HUES64 (cell line): ENCODE measurements around the gene CLK2. TPM values are rescaled to one million over a fixed set of nuclear protein-coding genes. Genes with fewer than 3 reads are reported as not detected.

Source experiments
- H3K27ac ChIP-seq: 2 replicates; pipeline ENCODE4 v1.7.0; 2013; ENCODE audit warnings: low read depth, low read length, inconsistent platforms
- H3K27me3 ChIP-seq: 2 replicates; pipeline ENCODE4 v1.6.1; 2013; ENCODE audit warnings: mild to moderate bottlenecking, low read length; ENCODE audit not compliant: insufficient read depth
- H3K36me3 ChIP-seq: 2 replicates; pipeline ENCODE4 v1.6.1; 2013; ENCODE audit warnings: mild to moderate bottlenecking, low read length; ENCODE audit not compliant: insufficient read depth
- H3K4me1 ChIP-seq: 2 replicates; pipeline ENCODE4 v1.6.1; 2013; ENCODE audit warnings: mild to moderate bottlenecking, low read length, moderate library complexity; ENCODE audit not compliant: insufficient read depth
- H3K4me3 ChIP-seq: 2 replicates; pipeline ENCODE4 v1.5.1; 2013; ENCODE audit warnings: mild to moderate bottlenecking, low read length, moderate library complexity
- H3K9ac ChIP-seq: 2 replicates; pipeline ENCODE4 v1.6.1; 2013; ENCODE audit warnings: mild to moderate bottlenecking, low read depth, low read length
- H3K9me3 ChIP-seq: 2 replicates; pipeline ENCODE4 v1.6.1; 2013; ENCODE audit warnings: low read depth, low read length; ENCODE audit not compliant: insufficient read depth
- WGBS: fragments of 150-250, 120-280 bp; methylation state at CpG from one replicate; pipeline ENCODE4 v1.1.7; 2013; ENCODE audit warnings: missing lambda C conversion rate; 5-methylcytosine and 5-hydroxymethylcytosine counted together
- polyA plus RNA-seq, 2 experiments: library from polyadenylated mRNA; stranded (reverse); fragments of 50-300 nt; gene quantifications; one replicate each; pipeline ENCODE4 v1.2.3, GENCODE V29; 2013

Gene CLK2
- polyA plus RNA-seq (2013, experiment 1 of 2) = 54.0 TPM
- polyA plus RNA-seq (2013, experiment 2 of 2) = 50.2 TPM

DNA sequence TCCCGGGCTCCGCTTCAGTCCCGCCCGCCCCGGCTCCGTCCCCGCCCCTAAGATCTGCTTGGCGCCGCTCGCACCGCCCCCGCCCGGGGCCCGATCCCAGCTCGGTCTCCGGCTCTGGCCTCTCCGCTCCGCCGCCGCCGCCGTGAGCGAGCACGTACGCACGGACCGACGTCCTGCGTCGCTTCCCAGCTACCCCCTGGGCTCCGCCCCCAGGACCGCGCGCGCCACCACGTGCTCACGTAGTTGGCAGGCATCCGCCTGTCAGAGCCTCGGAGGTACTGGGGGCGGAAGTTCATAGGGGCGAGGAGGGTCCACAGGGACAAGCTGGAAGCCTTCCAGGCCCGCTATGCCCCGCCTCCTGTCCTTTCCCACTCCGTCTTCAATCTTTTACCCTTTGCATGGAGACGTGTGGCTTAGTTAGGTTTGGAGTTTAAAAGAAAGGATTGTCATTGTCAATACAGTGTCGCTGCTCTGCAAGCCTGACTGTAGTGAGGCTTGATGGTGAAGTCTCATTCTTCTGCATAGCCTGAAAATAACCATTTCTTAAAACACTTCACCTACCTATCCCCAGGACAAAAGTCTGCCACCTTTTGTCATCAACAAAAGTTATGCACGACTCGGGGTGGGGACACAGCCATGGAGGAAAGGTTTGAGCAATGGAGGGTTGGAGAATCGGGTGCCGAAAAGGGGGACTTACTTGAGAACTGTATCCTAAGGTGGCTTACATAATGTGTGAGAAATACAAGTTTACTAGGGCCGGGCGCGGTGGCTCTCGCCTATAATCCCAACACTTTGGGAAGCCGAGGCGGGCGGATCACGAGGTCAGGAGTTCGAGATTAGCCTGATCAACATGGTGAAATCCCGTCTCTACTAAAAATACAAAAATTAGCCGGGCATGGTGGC, at the start of gene CLK2:
Gene CLK2, minus strand, starts transcription at position 162 of the 903 bp plus-strand sequence. CDS start 2,527 bp downstream, outside the sequence.
- peak within 1 kb of the TSS; percentile 89 for H3K4me3 ChIP-seq
- H3K27me3 ChIP-seq = peaks cover 8% of the 10 kb centered on the region; the same call in 1 of the 2 replicates
- peak within 1 kb of the TSS; percentile 96 for H3K27ac ChIP-seq
- peaks cover 30% of the 10 kb centered on the region for H3K36me3 ChIP-seq
- peaks cover 11% of the 10 kb centered on the region for H3K4me1 ChIP-seq
- H3K9ac ChIP-seq = peak within 1 kb of the TSS; percentile 77
- no peaks in the 10 kb centered on the region for H3K9me3 ChIP-seq
- WGBS = 20% methylated on average over 61 of the region's 61 CpGs

DNA sequence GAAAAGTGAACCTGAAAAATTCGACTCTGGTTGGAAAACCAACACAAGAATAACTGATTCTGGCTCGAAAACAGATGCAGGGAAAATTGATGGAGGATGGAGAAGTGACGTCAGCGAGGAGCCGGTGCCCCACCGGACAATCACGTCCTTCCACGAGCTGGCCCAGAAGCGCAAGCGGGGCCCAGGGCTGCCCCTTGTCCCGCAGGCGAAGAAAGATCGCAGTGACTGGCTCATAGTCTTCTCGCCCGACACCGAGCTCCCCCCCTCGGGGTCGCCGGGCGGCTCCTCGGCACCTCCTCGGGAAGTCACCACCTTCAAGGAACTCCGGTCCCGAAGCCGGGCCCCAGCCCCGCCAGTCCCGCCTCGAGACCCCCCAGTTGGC, 49.3 kb upstream of the CLK2 start:
- Histone ChIP-seq H3K27ac (no peak overlapping the region), H3K4me1 (peaks cover 11% of the 10 kb centered on the region; the same call in 1 of the 2 replicates), H3K36me3 (peaks cover 45% of the 10 kb centered on the region), H3K9ac (0 out of 2 replicates have a peak overlapping the region, but pooled peaks have one; percentile 7), H3K9me3 (no peaks in the 10 kb centered on the region), H3K27me3 (peaks cover 10% of the 10 kb centered on the region; the same call in 1 of the 2 replicates), H3K4me3 (peak overlapping the region; percentile 90)
- WGBS = 2% methylated on average over 28 of the region's 28 CpGs

DNA sequence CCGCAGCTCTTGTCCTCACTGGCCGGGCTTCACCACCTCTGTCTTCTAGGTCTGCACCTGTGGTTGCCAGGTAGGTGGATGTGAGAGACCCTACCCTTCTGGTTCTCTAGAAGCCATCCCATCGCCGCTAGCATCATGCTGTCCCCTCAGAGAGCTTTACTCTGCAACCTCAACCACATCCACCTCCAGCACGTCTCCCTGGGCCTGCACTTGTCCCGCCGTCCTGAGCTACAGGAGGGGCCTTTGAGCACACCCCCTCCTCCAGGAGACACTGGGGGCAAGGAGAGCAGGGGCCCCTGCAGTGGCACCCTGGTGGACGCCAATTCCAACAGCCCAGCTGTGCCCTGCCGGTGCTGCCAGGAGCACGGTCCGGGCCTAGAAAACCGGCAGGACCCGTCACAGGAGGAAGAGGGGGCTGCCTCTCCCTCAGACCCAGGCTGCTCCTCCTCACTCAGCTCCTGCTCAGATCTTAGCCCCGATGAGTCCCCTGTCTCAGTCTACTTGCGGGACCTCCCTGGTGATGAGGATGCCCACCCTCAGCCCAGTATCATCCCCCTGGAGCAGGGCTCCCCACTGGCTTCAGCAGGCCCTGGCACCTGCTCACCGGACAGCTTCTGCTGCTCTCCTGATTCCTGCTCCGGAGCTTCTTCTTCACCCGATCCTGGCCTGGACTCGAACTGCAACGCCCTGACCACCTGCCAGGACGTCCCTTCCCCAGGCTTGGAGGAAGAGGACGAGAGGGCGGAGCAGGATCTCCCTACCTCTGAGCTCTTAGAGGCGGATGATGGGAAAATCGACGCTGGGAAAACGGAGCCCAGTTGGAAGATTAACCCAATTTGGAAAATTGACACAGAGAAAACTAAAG, 48.6 kb upstream of the CLK2 start:
- H3K27ac ChIP-seq = no peak overlapping the region
- H3K4me3 ChIP-seq = peak overlapping the region; percentile 90
- WGBS = 33% methylated on average over 27 of the region's 27 CpGs
- no peaks in the 10 kb centered on the region for H3K9me3 ChIP-seq
- peaks cover 10% of the 10 kb centered on the region; the same call in 1 of the 2 replicates for H3K27me3 ChIP-seq
- H3K4me1 ChIP-seq = peaks cover 11% of the 10 kb centered on the region; the same call in 1 of the 2 replicates
- 0 out of 2 replicates have a peak overlapping the region, but pooled peaks have one; percentile 7 for H3K9ac ChIP-seq
- peaks cover 45% of the 10 kb centered on the region for H3K36me3 ChIP-seq

DNA sequence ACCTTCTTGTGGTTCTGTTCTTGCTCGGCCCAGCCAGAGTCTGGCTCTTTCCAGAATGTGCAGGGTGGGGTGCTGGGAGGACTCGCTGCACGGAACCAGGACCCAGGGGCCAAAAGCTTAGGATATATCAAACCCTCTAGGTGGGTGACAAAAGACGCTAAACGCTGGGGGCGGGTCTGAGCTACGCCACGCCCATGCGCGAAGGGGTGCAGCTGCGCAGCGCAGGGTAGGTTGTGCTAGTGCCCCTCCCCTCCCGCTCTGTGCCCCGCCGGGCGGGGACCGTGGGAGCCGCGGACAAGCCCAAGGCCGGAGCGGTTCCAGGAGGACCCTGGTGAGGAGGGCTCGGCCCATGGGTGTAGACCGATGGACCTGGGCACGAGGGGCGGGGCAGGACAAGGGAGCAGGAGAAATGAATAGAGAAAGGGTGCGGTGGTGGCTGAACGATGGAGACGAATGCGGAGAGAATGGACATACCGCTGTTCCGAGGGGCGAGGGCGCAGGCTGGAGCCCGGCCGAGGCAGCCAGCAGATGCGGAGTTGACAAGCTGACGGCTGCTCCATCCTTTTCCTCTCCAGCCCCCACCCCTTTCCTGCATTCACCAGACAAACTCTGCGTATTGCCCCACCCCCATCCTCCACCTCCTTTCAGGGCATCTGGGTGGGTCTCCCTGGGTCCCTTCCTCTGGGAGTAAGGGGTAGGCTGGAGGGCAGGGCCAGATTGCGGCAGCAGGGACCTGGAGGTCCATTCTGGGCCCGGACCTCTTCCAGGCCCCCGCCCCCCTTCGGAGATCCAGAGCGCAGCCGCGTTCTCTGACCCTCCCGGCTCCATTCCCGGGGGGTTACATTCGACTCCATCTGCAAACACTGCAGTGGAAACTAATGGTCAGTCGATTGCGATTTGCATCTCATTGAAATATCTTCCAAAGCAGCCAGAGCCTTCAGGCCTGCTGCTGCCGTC, 47.6 kb upstream of the CLK2 start, which contains the start of gene RUSC1:
Gene RUSC1, plus strand, starts transcription at position 234 of the 957 bp plus-strand sequence. CDS start 880 bp downstream, outside the sequence.
- Histone ChIP-seq H3K27ac (0 out of 2 replicates have a peak within 1 kb of the TSS, but pooled peaks have one; percentile 13), H3K4me1 (peaks cover 11% of the 10 kb centered on the region; the same call in 1 of the 2 replicates), H3K36me3 (peaks cover 45% of the 10 kb centered on the region), H3K4me3 (peak within 1 kb of the TSS; percentile 90), H3K27me3 (peaks cover 10% of the 10 kb centered on the region; the same call in 1 of the 2 replicates), H3K9me3 (no peaks in the 10 kb centered on the region), H3K9ac (no peak within 1 kb of the TSS; the same call in 1 of the 2 replicates)
- 10% methylated on average over 51 of the region's 51 CpGs for WGBS

DNA sequence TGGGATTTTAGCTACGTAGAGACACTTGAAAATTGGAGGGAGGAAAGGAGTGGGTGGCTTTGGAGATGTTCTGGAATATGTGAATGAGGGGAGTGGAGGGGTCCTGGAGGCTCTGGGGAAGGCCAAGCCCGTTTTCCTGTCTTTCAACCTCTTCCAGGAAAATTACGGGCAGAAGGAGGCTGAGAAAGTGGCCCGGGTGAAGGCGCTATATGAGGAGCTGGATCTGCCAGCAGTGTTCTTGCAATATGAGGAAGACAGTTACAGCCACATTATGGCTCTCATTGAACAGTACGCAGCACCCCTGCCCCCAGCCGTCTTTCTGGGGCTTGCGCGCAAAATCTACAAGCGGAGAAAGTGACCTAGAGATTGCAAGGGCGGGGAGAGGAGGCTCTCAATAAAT, 46.9 kb upstream of the CLK2 start:
- Histone ChIP-seq H3K27ac (0 out of 2 replicates have a peak overlapping the region, but pooled peaks have one; percentile 13), H3K4me1 (peaks cover 11% of the 10 kb centered on the region; the same call in 1 of the 2 replicates), H3K27me3 (peaks cover 10% of the 10 kb centered on the region; the same call in 1 of the 2 replicates), H3K9ac (no peak overlapping the region), H3K4me3 (peak overlapping the region; percentile 90), H3K9me3 (no peaks in the 10 kb centered on the region), H3K36me3 (peaks cover 42% of the 10 kb centered on the region)
- WGBS = 74% methylated on average over 11 of the region's 11 CpGs

DNA sequence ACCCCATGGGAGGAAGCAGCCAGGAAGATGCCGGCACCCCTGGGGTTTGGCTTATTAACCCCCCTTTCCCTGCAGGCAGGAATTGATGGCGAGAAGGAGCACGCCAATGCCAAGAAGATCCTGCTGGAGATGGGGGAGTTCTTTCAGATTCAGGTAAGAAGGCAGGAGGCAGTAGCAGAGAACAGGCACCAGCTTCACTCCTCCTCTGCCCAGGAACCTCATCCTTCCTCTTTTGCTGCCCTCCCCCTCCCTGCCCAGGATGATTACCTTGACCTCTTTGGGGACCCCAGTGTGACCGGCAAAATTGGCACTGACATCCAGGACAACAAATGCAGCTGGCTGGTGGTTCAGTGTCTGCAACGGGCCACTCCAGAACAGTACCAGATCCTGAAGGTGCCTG, 46.2 kb upstream of the CLK2 start:
- 93% methylated on average over 5 of the region's 5 CpGs for WGBS
- Histone ChIP-seq H3K9me3 (no peaks in the 10 kb centered on the region), H3K36me3 (peaks cover 49% of the 10 kb centered on the region), H3K27ac (no peak overlapping the region), H3K27me3 (peaks cover 10% of the 10 kb centered on the region; the same call in 1 of the 2 replicates), H3K4me3 (no peak overlapping the region), H3K9ac (no peak overlapping the region), H3K4me1 (peaks cover 11% of the 10 kb centered on the region; the same call in 1 of the 2 replicates)

DNA sequence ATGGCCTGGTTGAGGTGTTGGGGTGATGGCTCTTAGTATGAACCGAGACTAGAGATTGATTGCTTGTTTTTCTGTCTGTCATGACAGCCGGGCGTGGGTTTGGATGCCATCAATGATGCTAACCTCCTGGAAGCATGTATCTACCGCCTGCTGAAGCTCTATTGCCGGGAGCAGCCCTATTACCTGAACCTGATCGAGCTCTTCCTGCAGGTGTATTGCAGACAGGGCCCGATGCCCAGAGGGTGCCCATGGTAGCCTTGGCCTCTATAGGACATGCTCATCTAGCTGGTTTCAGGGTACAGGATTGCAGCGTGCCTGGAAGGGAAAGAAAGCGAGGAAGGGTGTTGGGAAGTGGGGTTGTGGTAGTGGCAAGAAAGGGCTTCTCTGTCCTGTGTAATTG, 44.8 kb upstream of the CLK2 start:
- WGBS = 96% methylated on average over 9 of the region's 9 CpGs
- Histone ChIP-seq H3K27ac (no peak overlapping the region), H3K9ac (no peak overlapping the region)

DNA sequence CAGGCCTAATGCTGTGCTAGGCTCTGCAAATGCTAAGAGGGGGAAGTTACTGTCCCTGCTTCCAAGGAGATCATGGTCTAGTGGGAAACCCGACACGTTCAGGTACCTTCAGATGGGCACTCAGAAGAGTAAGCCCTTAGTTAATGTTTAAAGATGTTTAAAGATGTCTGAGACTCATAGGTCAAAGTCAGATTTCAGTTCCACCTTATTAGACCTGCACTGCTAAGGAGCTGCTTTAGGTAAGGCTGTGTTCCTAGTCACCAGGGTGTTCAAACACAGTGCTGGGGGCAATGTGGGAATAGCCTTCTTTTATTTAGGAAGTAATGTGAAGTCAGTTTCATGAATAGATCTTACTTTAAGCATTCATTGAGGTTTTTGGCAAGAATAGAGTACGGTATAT, 43.6 kb upstream of the CLK2 start:
- Histone ChIP-seq H3K4me1 (peaks cover 5% of the 10 kb centered on the region; the same call in 1 of the 2 replicates), H3K9ac (no peak overlapping the region), H3K9me3 (no peaks in the 10 kb centered on the region), H3K36me3 (peaks cover 69% of the 10 kb centered on the region), H3K4me3 (no peak overlapping the region), H3K27me3 (peaks cover 8% of the 10 kb centered on the region; the same call in 1 of the 2 replicates), H3K27ac (no peak overlapping the region)
- WGBS = 89% methylated on average over 3 of the region's 3 CpGs

More for the DNA sequence above, 44.8 kb upstream of the CLK2 start:
- Histone ChIP-seq H3K36me3 (peaks cover 60% of the 10 kb centered on the region), H3K4me1 (peaks cover 11% of the 10 kb centered on the region; the same call in 1 of the 2 replicates), H3K9me3 (no peaks in the 10 kb centered on the region), H3K27me3 (peaks cover 10% of the 10 kb centered on the region; the same call in 1 of the 2 replicates), H3K4me3 (no peak overlapping the region)

DNA sequence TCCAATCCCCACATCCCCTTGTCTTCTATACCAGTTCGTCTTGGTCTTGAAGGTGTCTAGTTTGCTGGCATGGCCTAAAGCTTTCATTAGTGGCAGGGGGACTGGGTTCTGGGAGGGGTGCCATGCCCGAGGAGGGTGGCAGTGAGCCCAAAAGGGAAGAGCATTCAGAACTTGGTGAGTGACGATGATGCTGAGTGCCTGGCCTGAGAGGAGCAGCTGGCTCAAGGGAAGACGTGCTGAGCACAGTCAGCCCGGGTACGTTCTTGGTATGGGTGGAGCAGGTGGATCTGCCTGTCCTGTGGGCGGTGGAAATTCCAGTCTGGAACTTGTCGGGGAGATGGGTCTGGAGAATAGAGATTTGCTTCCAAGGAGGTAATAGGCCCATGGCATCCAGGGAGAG, 40.0 kb upstream of the CLK2 start:
- H3K9me3 ChIP-seq = no peaks in the 10 kb centered on the region
- no peak overlapping the region for H3K4me3 ChIP-seq
- peaks cover 68% of the 10 kb centered on the region for H3K36me3 ChIP-seq
- 97% methylated on average over 8 of the region's 8 CpGs for WGBS
- peaks cover 3% of the 10 kb centered on the region; the same call in 1 of the 2 replicates for H3K4me1 ChIP-seq
- no peak overlapping the region for H3K9ac ChIP-seq
- H3K27me3 ChIP-seq = no peaks in the 10 kb centered on the region
- H3K27ac ChIP-seq = no peak overlapping the region
